SK-N-SH (cell line): ENCODE results near the gene GDPD5. TPM values are rescaled to one million over a fixed set of nuclear protein-coding genes. Genes with fewer than 3 reads are reported as not detected.

ENCODE experiments used
- CTCF ChIA-PET: fragments of 300-600, 350-600 bp; formaldehyde crosslinking; extraction: SDS; loops from one replicate; lab custom pipeline; 2021; lab: Yijun Ruan, JAX
- POLR2A ChIA-PET: fragments of 350-600 bp; sonication (Branson Sonifier 250); formaldehyde crosslinking; extraction: SDS; loops from one replicate; lab custom pipeline; 2020; ENCODE audit warnings: antibody characterized with exemption, inconsistent platforms; lab: Yijun Ruan, JAX
- DNase-seq: peaks from one replicate; pipeline ENCODE4 v3.0.0; 2012
- H2AFZ ChIP-seq: fragments of 200-600 bp; sonication (generic); 2 replicates; pipeline ENCODE4 v1.8.1; 2016; ENCODE audit warnings: antibody characterized with exemption, mild to moderate bottlenecking, low read depth
- H3F3A ChIP-seq: fragments of 200-600 bp; sonication (generic); replicated peaks from 2 replicates; pipeline ENCODE3; 2016; ENCODE audit warnings: antibody characterized with exemption, mild to moderate bottlenecking; ENCODE audit not compliant: insufficient read depth
- H3K27ac ChIP-seq, 2 experiments: fragments of 200-500 bp in 1 of 2; fragments of 200-600 bp in 1 of 2; sonication (Bioruptor generic) in 1 of 2; sonication (generic), shearing (Covaris generic) in 1 of 2; 2 replicates each; pipeline versions ENCODE4 v1.5.1 to v1.6.1; 2014 to 2016; ENCODE audit warnings: low read depth in 2 of 2, inconsistent platforms in 1 of 2, low read length in 1 of 2, mild to moderate bottlenecking in 1 of 2, mixed read lengths in 1 of 2
- H3K27me3 ChIP-seq: fragments of 200-600 bp; sonication (generic), shearing (Covaris generic); 2 replicates; pipeline ENCODE4 v1.6.1; 2016; ENCODE audit warnings: mixed run types; ENCODE audit not compliant: insufficient read depth
- H3K36me3 ChIP-seq, 2 experiments: fragments of 200-500 bp in 1 of 2; fragments of 200-600 bp in 1 of 2; sonication (Bioruptor generic) in 1 of 2; sonication (generic) in 1 of 2; replicated peaks in 1 of 2; 2 replicates each; pipeline versions ENCODE3 to v1.5.1; 2014 to 2016; ENCODE audit warnings: low read length in 1 of 2, mild to moderate bottlenecking in 1 of 2; ENCODE audit not compliant: insufficient read depth in 2 of 2, control insufficient read depth in 1 of 2
- H3K4me1 ChIP-seq, 2 experiments: fragments of 200-500 bp in 1 of 2; fragments of 200-600 bp in 1 of 2; sonication (Bioruptor generic) in 1 of 2; sonication (generic), shearing (Covaris generic) in 1 of 2; 2 replicates each; pipeline versions ENCODE4 v1.5.1 to v1.6.1; 2014 to 2016; ENCODE audit warnings: low read depth in 1 of 2, low read length in 1 of 2, mixed run types in 1 of 2; ENCODE audit not compliant: insufficient read depth in 2 of 2, control insufficient read depth in 1 of 2
- H3K4me2 ChIP-seq: fragments of 200-600 bp; sonication (generic), shearing (Covaris generic); 2 replicates; pipeline ENCODE4 v1.6.1; 2017; ENCODE audit warnings: mixed run types
- H3K4me3 ChIP-seq, 2 experiments: fragments of 200-500 bp in 1 of 2; fragments of 200-600 bp in 1 of 2; sonication (Bioruptor generic) in 1 of 2; sonication (generic), shearing (Covaris generic) in 1 of 2; 2 replicates each; pipeline versions ENCODE4 v1.5.1 to v1.8.1; 2014 to 2016; ENCODE audit warnings: low read depth in 2 of 2, inconsistent platforms in 1 of 2, low read length in 1 of 2, mild to moderate bottlenecking in 1 of 2, mixed read lengths in 1 of 2, moderate library complexity in 1 of 2
- H3K79me2 ChIP-seq: fragments of 200-600 bp; sonication (generic); 2 replicates; pipeline ENCODE4 v1.8.1; 2017; ENCODE audit warnings: mild to moderate bottlenecking; ENCODE audit not compliant: insufficient read depth
- H3K9ac ChIP-seq: fragments of 200-600 bp; sonication (generic); 2 replicates; pipeline ENCODE4 v1.6.1; 2017; ENCODE audit warnings: mixed run types
- H3K9me2 ChIP-seq: fragments of 200-600 bp; sonication (generic); 2 replicates; pipeline ENCODE4 v1.6.1; 2017; ENCODE audit warnings: mixed run types
- H3K9me3 ChIP-seq: fragments of 200-600 bp; sonication (generic); 2 replicates; pipeline ENCODE4 v1.6.1; 2017; ENCODE audit warnings: mixed run types, mild to moderate bottlenecking, moderate library complexity
- H4K20me1 ChIP-seq: fragments of 200-600 bp; sonication (generic); 2 replicates; pipeline ENCODE4 v1.6.1; 2017; ENCODE audit warnings: mild to moderate bottlenecking, mixed run types; ENCODE audit not compliant: insufficient read depth
- CHD2 ChIP-seq: fragments of 150-350 bp; IDR thresholded peaks from 2 replicates; pipeline ENCODE4 v1.6.1; 2018; ENCODE audit warnings: low read length; ENCODE audit not compliant: partially characterized antibody
- CTCF ChIP-seq: fragments of 200-600 bp; sonication (generic); IDR thresholded peaks from 2 replicates; pipeline ENCODE4 v1.6.1; 2017; ENCODE audit warnings: antibody characterized with exemption, mild to moderate bottlenecking, moderate library complexity
- EP300 ChIP-seq, 2 experiments: IDR thresholded peaks; 2 replicates each; pipeline versions ENCODE4 v1.4.0 to v1.6.1; 2012; ENCODE audit warnings: borderline replicate concordance in 1 of 2, low read depth in 1 of 2, low read length in 1 of 2
- EZH2phosphoT487 ChIP-seq: fragments of 200-600 bp; sonication (generic); IDR thresholded peaks from 2 replicates; pipeline ENCODE4 v1.6.1; 2017; ENCODE audit warnings: low read depth, mixed run types, mild to moderate bottlenecking, antibody characterized with exemption, moderate library complexity, borderline replicate concordance
- FOXM1 ChIP-seq: IDR thresholded peaks from 2 replicates; pipeline ENCODE4 v1.4.0; 2012; ENCODE audit warnings: low read depth, mild to moderate bottlenecking
- GABPA ChIP-seq: IDR thresholded peaks from 2 replicates; pipeline ENCODE4 v1.4.0; 2012; ENCODE audit warnings: low read depth, mild to moderate bottlenecking
- GATA2 ChIP-seq: sonication (generic); formaldehyde crosslinking; IDR thresholded peaks from 2 replicates; pipeline ENCODE4 v1.5.0; 2020; ENCODE audit warnings: mild to moderate bottlenecking, missing genetic modification reagents
- JUND ChIP-seq: IDR thresholded peaks from 2 replicates; pipeline ENCODE4 v1.4.0; 2012
- MAX ChIP-seq: IDR thresholded peaks from 2 replicates; pipeline ENCODE4 v1.4.0; 2012; ENCODE audit warnings: low read depth
- MEF2A ChIP-seq: IDR thresholded peaks from 2 replicates; pipeline ENCODE4 v1.4.0; 2012; ENCODE audit warnings: low read depth, borderline replicate concordance
- MXI1 ChIP-seq: IDR thresholded peaks from 2 replicates; pipeline ENCODE4 v1.6.1; 2012; ENCODE audit warnings: mild to moderate bottlenecking, low read depth, low read length, improper control_type of control experiment
- NRF1 ChIP-seq: IDR thresholded peaks from 2 replicates; pipeline ENCODE4 v1.6.1; 2012; ENCODE audit warnings: low read depth, mild to moderate bottlenecking, low read length
- RAD21 ChIP-seq: IDR thresholded peaks from 2 replicates; pipeline ENCODE4 v1.6.1; 2012; ENCODE audit warnings: mild to moderate bottlenecking, low read length
- RCOR1 ChIP-seq: fragments of 150-350 bp; IDR thresholded peaks from 2 replicates; pipeline ENCODE4 v1.6.1; 2017; ENCODE audit warnings: antibody characterized with exemption, low read length
- RFX5 ChIP-seq: IDR thresholded peaks from 2 replicates; pipeline ENCODE4 v1.6.1; 2012; ENCODE audit warnings: mild to moderate bottlenecking, improper control_type of control experiment, low read length
- RXRA ChIP-seq: IDR thresholded peaks from 2 replicates; pipeline ENCODE4 v1.4.0; 2012; ENCODE audit warnings: low read depth, mild to moderate bottlenecking, borderline replicate concordance
- SMC3 ChIP-seq: IDR thresholded peaks from 2 replicates; pipeline ENCODE4 v1.6.1; 2012; ENCODE audit warnings: low read depth, low read length, improper control_type of control experiment
- TCF12 ChIP-seq: IDR thresholded peaks from 2 replicates; pipeline ENCODE4 v1.4.0; 2012
- USF1 ChIP-seq: IDR thresholded peaks from 2 replicates; pipeline ENCODE4 v1.4.0; 2012; ENCODE audit warnings: low read depth, borderline replicate concordance
- YY1 ChIP-seq: IDR thresholded peaks from 2 replicates; pipeline ENCODE4 v1.4.0; 2012; ENCODE audit warnings: low read depth, mild to moderate bottlenecking
- WGBS: methylation state at CpG from one replicate; pipeline ENCODE4 v1.1.6; 2017; ENCODE audit warnings: low lambda C conversion rate; 5-methylcytosine and 5-hydroxymethylcytosine counted together
- polyA plus RNA-seq, 3 experiments: library from polyadenylated mRNA; depleted of rRNA; stranded (reverse); fragments of >200 nt; gene quantifications; 2 replicates each; pipeline ENCODE4 v1.2.3, GENCODE V29; 2012
- TF ChIP-seq, protein P1 (sequence below): IDR thresholded peaks from 2 replicates; pipeline ENCODE4; 2012

GDPD5 gene
- polyA plus RNA-seq, 1 of the 3 experiments (the other 2 are of a cell fraction), result 2.2 TPM

DNA sequence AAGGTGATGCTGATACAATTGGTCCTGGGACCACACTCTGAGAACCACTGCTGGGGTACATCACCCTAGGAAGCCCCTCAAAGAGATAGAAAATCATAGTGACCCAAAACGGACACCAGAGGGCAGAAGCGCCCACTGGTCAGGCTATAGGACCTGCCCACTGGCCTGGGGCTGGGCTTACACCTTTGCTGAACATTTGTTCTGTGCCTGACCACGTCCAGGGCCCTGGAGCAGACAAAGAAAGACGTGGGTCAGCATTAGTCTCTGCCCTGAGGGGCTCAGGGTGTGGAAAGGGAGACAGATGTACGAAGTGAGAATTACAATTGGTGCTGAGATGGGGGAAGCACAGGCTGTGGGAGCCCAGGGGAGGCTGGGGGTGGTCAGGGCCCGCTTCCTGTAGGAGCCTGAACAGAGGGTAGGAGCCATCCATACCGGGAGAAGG lies 21.9 kb upstream of the GDPD5 start:
- POLR2A ChIA-PET, result no interaction called here
- no peaks in the 10 kb centered on the region for H4K20me1 ChIP-seq
- H3K4me2 ChIP-seq, result no peak overlapping the region
- TF ChIP-seq EP300 (IDR thresholded peaks at IDR 0.05; ENCODE audit: borderline replicate concordance in 1 of 2, low read depth in 1 of 2, low read length in 1 of 2) (no peak), SMC3 (peak; percentile 90), NRF1 (no peak), EZH2phosphoT487 (no peak), GATA2 (CRISPR knock-in tag) (no peak), GABPA (no peak), RXRA (no peak), RFX5 (peak; percentile 31; the same call in 1 of the 2 replicates), YY1 (no peak), CTCF (peak; percentile 90), JUND (no peak), CHD2 (no peak), TCF12 (no peak), RCOR1 (peak; percentile 37; the same call in 1 of the 2 replicates), USF1 (no peak), RAD21 (peak; percentile 96), MXI1 (peak; percentile 9; the same call in 1 of the 2 replicates), FOXM1 (no peak), MAX (no peak), MEF2A (no peak)
- TF ChIP-seq, protein P1, sequence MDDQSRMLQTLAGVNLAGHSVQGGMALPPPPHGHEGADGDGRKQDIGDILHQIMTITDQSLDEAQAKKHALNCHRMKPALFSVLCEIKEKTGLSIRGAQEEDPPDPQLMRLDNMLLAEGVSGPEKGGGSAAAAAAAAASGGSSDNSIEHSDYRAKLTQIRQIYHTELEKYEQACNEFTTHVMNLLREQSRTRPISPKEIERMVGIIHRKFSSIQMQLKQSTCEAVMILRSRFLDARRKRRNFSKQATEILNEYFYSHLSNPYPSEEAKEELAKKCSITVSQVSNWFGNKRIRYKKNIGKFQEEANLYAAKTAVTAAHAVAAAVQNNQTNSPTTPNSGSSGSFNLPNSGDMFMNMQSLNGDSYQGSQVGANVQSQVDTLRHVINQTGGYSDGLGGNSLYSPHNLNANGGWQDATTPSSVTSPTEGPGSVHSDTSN, result no peak
- no peaks in the 10 kb centered on the region for H3K9me2 ChIP-seq
- H3K9me3 ChIP-seq, result no peaks in the 10 kb centered on the region
- 18% methylated on average over 7 of the region's 7 CpGs for WGBS
- CTCF ChIA-PET, result interaction anchor here (0.8 to 2.1 kb wide), 14 partner anchors 12 to 160 kb away, joined by 3 to 10 read pairs (median 5); no protein-coding TSS in a partner anchor
- H3K27ac ChIP-seq, result peak overlapping the region in 1 of 2 experiments; percentile 36; a peak in 1 of 4 replicates
- H2AFZ ChIP-seq, result peak overlapping the region; percentile 64; the same call in 1 of the 2 replicates
- no peak overlapping the region for H3K9ac ChIP-seq
- no peaks in the 10 kb centered on the region for H3K27me3 ChIP-seq
- peaks cover 0 to 11% of the 10 kb centered on the region in 2 experiments; a peak in 1 of 4 replicates for H3K4me1 ChIP-seq
- no peaks in the 10 kb centered on the region for H3F3A ChIP-seq
- H3K79me2 ChIP-seq, result no peaks in the 10 kb centered on the region
- H3K4me3 ChIP-seq, result peak overlapping the region in 1 of 2 experiments; percentile 35; a peak in 1 of 4 replicates
- peak; percentile 88 for DNase-seq
- no peaks in the 10 kb centered on the region for H3K36me3 ChIP-seq
